GM18867 (cell line): ENCODE measurements around the gene INPP5B.

Experiments
- ATAC-seq: cut with Tn5 transposase; IDR thresholded peaks from one replicate; pipeline ENCODE4 v1.9.1; 2021; ENCODE audit warnings: mild to moderate bottlenecking, moderate library complexity; ENCODE audit not compliant: unreplicated experiment

Gene INPP5B

DNA sequence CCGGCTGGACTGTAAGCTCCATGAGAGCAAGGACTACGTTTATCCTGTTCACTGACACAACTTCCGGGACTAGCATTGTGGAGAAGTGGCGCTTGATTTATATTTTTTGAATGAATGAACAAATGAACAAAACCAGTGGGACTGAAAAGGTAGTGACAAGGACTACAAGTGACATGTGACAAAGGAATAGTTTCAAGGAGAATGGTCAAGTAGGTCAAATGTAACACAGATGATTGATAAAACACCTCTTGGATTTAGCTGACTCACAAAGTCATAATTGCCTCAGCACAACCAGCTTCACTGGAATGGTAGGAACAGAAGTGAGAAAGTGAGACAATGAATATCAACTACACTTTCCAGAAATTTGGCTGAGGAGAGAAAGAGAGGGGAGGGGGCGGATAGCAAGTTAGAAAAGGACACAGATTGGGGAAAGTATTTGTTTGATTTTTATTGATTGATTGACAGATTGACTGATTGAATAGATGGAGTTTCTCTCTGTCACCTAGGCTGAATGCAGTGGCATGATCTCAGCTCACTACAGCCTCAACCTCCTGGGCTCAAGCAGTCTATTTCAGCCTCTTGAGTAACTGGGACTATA is 101.7 kb downstream of the INPP5B start:
- no peak for ATAC-seq

- no peak for ATAC-seq
Observed at GRCh38 chr1:37844536-37844935, 102.3 kb downstream of the INPP5B start.

- ATAC-seq: no peak
Observed at GRCh38 chr1:37841652-37842051, 105.2 kb downstream of the INPP5B start.

- ATAC-seq: no peak
Observed at GRCh38 chr1:37840711-37841110, 106.1 kb downstream of the INPP5B start.

GRCh38 chr1:37839676-37840075 is 107.2 kb downstream of the INPP5B start:
- no peak for ATAC-seq

DNA sequence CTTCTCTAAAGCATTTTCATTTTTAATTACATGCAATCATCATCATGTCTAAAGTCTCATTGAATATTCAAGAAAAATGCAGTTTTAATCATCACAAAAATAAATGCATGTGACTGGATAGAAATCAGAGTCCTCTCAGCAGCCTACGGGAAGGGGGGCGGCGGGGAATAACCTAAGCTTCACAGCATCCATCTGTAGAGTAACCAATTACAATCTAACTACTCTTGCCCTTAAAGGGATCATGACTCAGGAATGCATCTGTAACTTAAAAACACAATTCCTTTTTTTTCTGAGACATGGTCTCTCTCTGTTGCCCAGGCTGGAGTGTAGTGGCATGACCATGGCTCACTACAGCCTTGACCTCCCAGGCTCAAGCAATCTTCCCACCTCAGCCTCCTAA is 110.1 kb downstream of the INPP5B start:
- no peak for ATAC-seq

DNA sequence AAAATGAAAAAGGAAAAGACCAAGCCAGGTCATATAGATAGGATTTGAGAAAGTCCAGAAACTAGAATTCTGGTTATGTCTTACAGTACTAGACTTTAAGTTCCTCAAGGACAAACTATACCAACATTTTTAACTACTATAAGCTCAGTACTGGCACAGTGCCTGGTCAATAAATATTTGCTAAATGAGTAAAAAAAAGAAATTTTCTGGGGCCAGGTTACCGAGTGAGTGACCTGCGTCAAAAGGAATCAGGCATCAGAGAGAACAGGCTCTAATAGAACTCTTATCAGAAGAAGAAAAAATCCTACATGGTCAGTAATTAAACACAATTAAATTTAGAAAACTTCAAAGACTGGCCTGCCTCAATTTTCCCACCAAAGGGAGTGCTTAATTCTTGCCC is 115.0 kb downstream of the INPP5B start:
- ATAC-seq: no peak

DNA sequence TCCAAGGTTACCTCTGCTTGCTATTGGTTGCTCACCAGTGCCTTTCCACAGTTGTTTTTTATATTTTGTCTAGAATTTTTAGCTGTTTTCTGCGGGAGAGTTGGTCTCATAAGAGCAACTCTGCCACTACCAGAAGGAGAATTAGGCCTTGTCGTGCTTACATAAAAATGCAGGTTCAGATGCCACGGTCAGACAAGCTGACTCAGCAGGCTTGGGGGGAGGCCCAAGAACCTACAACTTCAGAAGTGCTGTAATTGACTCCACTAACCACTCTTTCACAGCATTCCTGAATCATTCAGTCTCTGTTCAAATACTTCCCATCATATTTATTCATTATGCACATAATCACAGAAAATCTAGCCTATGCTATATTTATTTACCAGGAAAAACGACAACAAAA is 115.7 kb downstream of the INPP5B start:
- ATAC-seq: no peak

GRCh38 chr1:37828410-37829074 is 118.3 kb downstream of the INPP5B start:
- ATAC-seq: no peak

DNA sequence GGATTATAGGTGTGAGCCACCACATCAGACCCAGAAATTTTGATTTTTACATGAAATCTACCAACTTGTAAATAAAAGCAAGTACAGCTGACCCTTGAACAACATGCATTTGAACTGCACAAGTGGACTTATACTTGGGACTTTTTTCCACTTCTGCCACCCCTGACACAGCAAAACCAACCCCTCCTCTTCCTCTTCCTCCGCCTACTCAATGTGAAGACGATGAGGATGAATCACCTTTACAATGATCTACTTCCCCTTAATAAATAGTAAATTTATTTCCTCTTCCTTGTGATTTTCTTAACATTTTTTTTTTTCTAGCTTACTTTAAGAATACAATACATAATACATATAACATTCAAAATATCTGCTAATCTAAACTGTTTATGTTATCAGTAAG is 121.3 kb downstream of the INPP5B start:
- no peak for ATAC-seq

GRCh38 chr1:37824001-37824400 is 122.9 kb downstream of the INPP5B start:
- no peak for ATAC-seq

GRCh38 chr1:37822906-37823815 is 123.7 kb downstream of the INPP5B start:
- ATAC-seq: no peak

DNA sequence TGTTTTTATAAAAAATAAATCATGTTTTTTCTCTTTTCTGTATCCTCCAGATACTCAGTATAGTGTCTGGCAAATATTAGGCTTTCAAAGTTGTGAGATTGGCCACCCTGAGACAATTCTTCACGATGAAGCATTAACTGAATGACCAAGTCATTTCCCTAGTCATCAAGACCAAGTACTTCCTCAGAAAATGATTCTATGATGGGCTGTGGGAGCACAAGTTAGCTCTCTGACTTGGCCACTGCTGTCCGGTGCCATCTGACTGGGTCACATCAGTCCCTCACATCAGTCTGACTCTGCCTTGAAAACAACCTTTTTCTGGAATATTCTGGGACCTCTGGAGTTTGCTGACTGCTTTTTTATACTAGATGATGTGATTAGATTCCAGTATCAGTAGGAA is 125.4 kb downstream of the INPP5B start:
- ATAC-seq: no peak

DNA sequence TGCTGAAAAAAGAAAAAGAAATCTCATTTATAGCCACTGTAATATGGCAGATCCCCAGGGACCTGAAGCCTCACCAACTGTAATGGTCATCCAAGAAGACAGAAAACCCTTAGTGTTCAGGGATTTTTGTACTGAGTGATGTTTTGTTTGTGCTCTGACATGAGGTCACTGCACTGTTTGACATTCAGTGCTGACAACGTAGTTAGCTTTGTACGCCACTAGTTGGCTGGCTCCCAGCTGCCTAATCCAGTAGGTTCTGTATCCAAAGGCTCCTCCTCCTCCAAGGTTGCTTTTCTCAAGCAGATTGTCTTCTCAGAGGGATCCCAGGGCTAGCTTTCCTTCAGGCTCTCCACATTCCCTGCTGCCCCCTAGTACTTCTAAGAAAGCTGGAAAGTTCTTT is 129.4 kb downstream of the INPP5B start:
- ATAC-seq: no peak

- no peak for ATAC-seq
Observed at GRCh38 chr1:37814252-37814651, 132.6 kb downstream of the INPP5B start.

DNA sequence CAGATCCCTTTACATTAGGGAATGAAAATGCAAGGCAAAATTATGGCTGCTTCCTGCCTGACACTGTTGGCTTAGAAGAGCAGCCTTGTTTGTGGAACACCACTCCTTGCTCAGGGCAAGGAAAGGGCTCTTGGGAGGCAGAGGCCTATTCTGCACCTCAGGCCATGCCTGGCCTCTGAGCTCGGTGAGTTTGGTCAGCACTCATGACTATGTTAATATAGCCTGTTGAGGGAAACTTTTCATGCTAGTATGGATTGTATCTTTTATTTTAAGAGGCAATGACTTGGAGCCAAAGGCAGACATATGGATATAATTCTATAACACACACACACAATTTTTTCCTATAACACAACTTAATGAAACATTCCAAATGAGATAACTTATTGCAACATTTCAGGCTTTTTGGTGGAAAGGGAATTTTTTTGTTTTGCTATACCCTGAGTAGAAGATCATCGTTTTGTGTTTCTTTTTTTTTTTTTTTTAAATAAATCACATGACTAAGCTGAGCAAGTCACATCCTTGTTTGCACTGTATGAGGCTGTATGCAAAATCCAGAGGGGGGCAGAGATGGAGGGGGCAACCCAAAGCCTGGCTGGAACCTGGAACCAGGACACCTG is 133.2 kb downstream of the INPP5B start:
- ATAC-seq: no peak

DNA sequence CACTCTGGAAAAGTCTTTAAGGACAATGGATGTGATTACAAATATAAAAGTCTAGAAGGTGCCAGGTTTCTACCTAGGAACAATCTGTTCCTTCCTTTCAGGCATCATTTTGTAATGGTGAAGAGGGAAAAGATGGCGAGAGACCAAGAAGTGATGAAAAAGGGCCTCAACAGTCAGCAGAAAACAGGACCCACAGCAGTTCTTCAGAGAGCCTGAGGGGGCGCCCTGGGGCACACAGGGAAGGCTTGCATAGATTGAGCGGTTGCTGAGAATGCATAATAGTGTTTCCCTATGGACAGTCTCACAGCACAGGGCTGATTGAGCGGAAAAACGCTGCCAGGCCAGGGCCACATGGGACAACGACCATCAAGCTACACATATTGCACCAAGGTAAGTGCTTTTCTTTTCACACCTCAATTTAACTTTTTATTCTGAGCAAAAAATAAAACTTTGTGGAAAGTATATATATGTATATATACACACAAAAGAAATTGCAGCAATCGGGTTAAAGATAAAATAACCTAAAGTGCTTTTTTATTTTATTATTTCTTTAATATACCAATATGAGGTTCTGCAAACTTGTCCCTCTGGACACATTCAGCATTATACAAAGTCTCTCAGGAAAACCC is 135.7 kb downstream of the INPP5B start:
- no peak for ATAC-seq
